NCI-H2227 treated with DMSO at 0.1 percent for 48 hours (cell line): ENCODE results near the gene PRELP.

ENCODE experiments used
- DNase-seq: peaks from one replicate; lab custom pipeline; 2025; lab: John Stamatoyannopoulos, UW

PRELP gene

DNA sequence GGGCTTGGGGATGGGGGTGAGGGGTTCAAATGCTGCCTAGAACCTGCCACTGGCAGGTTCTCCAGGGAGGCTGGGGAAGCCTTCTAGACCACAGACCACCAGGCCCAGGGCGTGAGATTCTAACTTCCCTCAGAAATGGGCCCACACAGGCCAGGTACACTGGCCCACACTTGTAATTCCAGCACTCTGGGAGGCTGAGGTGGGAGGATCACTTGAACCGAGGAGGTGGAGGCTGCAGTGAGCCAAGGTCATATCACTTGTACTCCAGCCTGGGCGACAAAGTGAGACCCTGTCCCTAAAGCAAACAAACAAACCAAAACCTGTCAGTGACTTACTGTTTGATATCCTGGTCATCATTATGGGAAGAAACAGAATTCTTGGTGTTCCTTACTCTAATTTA lies 50.1 kb downstream of the PRELP start:
- DNase-seq, result no peak

DNA sequence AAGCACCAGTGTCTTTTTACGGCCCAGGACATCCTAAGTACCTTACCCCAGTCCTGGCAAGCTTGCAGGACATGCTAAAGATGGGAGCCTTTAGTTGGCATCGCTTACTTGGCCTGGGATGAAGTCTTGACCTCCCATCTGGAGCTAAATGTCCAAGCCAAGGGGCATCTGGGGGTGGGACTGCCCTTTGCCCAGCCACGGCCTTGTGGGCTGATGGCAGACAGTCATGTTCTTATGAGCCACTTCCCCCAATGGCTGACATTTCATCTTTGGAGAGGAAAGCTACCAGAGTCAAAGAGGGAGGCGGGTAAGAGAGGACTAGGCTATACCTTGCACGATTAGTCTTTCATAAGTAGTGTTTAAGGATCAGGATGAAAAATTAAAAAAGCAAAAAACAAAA lies 50.5 kb downstream of the PRELP start:
- DNase-seq, result no peak

DNA sequence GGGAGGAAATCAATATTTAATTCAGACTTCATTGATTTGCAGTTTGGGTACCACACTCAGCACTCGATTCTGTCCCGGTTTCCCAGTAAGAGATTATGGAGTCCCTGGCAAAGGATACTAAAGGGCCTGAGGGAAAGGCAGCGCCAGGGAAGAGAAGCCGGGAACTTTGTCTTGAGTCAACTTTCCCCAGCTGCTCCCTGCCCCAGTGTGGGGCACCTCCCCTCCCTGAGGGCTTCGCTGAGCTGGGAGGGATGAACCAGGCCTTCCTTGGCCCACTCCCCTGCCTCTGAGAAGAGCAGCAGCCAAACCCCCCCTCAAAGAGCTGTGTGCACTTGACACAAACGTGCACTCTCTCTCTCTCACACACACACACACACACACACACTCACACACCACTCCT lies 51.0 kb downstream of the PRELP start:
- DNase-seq, result no peak

DNA sequence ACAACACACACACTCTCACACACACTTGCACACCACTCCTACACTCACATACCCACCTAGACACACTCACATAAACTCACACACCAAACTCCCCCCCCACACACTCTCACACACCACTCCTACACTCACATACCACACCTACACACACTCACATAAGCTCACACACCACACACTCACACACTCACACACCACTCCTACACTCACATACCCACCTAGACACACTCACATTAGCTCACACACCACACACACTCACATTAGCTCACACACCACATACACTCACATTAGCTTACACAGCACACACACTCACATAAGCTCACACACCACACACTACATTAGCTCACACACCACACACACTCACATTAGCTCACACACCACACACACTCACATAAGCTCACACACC lies 51.4 kb downstream of the PRELP start:
- DNase-seq, result no peak

DNA sequence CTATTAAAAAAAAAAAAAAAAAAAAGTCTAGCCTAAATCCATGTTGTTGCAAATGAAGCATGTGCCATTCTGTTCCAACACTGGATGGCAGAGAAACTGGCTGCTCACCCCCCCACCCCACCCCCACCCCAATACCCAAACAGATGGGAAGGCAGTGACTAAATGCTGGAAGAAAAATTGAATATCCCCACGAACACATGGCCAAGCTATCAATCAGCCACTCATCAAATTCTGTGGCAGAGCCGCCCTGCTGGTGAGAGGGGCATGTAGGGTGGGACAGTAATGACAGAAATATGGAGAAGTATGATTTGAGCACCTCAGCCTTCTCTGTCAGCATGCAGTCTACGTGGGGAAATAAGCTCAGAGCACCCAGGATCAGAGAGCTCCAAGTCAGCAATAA lies 52.5 kb downstream of the PRELP start:
- DNase-seq, result no peak

DNA sequence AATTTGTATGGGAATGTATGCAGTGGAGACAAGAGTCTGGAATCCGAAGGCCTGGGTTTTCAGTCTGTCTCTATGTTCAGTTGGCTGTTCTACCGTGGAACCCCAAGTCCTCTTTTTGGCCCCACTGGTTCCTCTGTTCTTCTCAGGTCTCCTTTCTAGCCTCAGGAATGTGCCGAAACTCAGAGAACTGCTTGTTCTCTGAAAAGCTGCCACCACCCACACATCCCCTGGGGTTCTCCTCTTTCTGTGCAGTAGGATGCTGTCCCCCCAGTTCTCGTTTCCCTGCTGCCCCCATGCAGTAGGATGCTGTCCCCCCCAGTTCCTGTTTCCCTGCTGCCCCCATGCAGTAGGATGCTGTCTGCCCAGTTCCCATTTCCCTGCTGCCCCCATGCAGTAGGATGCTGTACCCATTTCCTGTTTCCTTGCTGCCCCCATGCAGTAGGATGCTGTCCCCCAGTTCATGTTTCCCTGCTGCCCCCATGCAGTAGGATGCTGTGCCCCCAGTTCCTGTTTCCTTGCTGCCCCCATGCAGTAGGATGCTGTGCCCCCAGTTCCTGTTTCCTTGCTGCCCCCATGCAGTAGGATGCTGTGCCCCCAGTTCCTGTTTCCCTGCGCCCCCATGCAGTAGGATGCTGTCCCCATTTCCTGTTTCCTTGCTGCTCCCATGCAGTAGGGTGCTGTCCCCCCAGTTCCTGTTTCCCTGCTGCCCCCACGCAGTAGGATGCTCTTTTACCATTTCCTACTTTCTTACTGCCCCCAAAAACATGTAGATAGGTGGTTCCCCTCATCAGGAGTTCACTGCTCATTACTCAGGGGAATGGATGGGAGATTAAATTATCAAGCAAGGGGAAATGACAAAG lies 53.6 kb downstream of the PRELP start:
- no peak for DNase-seq

DNA sequence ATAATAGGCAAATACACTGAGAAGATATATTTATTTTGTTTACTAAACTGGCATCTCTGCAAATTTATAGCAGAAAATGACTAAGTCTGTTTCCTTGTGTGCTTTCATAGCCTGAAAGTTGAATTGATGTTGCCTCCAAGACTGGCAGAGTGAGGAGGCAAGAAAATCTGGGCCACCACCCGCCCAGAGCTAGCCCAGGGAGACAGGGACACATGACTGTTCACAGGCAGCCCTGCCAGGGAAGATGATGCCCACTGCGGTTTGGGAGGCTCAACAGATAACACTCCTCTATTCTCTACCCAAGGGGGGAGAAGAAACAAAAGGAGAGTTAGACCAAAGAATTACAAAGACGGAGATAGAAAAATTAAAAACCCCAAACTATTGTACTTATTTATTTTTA lies 55.5 kb downstream of the PRELP start:
- no peak for DNase-seq

DNA sequence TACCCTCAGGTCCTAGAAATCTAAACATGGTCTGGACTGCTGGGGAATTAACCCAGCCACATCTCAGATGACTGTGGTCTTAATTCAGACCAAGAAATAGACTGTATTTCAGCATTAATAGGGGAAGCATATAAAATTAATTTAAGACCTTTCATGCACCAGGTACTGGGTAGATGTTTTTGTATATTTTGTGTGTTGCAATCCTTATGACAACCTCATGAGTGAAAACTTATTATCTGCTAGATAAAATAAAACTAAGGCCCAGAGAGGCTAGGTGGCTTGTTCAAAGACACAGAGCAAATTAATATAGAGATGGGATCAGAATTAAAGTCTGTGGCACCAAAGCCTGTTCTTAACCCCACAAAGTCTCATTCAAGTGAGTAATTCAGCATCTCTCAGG lies 58.4 kb downstream of the PRELP start:
- no peak for DNase-seq

DNA sequence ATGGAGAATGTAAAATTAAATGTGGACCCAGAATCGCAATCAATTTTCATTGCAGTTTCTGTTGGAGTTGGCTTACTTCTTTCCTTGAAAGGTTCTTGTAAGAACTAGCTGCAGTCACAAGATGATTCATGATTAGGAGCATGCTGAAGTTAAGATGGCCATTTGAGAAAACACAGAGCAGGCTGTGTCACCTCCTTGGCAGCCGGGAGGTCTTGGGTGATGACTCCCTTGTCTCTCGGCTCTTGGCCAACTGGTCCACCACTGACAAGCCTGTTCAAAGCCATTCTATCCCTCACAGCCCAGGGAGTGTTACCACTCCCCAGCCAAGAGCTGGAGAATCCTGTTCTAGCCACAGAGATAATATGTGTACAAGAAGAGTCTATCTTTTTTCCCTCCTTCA lies 58.9 kb downstream of the PRELP start:
- DNase-seq, result no peak

DNA sequence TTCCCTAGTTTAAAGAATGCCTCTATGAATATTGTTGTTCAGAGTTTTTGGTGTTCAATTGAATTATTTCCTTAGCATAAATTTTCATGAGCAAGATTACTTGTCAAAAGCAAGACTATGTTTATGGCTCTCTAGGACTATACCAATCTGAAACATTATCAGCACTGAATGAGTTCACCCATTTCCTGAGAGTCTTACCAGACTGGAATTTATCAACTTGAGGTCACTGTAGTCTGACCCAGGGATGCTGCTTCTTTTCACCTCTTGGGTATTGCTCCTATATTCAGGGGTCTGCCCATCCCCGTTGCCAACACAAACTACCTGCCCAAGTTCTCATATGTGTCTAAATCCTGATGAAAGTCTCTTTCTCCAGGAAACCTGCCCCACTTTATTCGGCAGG lies 61.0 kb downstream of the PRELP start:
- DNase-seq, result no peak

DNA sequence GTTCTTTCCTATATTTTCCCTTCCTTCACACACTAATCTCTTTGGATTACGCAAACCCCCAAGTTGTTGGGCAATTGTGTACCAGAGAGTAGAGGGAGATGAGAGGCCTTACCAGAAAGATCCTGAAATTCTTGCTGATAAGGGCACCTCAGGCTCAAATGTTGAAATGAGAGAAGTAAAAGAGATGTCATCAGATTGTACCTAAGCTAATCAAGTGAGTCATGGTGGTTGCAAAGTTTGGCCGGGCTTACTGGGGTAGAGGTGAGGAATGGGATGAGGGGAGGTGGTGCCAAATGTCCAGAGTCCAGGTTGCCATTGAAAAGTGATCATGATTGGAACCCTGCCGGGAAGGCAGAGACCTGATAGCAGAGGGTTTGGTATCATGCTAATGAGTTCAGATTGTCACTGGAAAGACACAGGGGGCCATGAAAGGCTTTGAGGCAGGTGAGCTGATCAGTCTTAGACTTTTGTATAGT lies 61.4 kb downstream of the PRELP start:
- no peak for DNase-seq

DNA sequence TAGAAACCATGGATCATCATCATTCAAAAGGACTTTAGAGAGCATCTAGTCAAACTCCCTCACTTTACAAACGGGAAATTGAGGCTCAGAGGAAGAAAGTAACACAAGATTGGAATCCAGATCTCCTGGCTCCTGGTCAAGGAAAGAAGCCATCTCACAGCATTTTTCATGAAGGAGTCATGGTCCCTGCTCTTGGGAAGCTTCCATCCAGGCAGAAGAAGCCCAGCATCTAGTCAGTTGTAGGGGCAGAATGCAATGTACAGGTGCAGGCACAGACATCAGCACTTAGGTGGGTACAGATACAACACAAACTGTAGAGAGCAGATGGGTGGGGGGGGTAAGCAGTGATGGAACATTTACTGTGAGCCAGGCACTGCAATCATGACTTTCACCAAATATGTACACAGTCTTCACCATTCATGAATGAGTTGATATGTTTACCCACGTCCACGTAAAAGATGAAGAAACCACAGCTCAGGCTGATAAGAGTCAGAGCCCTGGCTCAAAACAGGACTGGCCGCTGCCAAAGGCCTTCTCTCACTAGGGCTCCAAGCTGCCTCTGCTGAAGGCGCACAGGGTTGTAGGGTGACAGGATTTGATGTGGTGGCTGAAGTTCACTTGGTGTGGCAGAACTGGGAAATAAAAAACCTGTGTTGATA lies 62.3 kb downstream of the PRELP start:
- no peak for DNase-seq

DNA sequence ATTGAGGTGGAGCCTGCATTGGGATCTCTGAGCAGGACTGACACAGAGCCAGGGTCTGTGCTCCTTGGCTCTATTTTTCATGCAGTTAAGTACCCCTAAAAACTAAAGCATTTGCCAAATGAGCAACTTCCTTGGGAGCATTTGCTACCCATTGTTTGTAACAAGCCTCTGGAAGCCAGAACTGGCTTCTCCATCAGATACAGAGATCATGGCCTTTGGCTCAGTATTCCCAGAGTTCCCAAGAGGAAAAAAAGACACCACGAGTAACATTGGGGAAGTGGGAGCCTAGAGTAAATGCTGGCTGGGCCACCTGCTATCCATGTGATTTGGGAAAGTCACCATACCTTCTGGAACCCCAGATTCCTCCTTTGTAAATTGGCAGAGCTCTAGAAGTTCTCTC lies 63.1 kb downstream of the PRELP start:
- DNase-seq, result no peak

DNA sequence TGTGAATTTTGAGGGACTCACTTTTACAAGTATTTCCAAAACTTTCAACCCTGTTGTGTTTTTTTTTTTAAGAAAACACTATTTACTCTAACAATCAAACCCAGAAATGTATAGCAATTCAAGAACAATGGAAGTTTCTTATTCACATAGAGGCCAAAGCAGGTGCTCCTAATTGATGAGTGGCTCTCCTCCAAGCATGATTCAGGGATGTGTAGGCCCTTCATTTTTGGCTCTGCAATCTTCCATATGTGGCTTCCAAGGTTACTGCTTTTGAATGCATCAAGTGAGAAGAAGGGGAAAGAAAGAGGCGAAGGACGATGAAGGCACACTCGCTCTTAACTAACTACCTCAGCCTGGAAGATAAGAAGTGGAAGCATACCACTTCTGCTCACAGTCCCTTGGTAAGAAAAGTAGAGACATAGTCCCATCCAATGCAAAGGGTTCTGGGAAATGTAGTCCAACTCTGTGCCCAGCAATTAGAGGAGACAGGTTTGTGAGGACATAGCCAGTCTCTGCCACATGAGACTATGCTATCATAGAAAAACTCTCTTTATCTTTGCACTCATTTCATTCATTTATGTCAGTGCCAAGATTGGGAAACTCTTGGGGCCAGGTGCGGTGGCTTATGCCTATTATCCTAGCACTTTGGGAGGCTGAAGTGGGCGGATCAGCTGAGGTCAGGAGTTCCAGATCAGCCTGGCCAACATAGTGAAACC lies 64.4 kb downstream of the PRELP start:
- DNase-seq, result no peak
